Nucleus accumbens (tissue), 56 donors: ENCODE measurements around the gene CYP24A1.
"Not testable (repeated sequence)": the region's sequence is repeated elsewhere in the genome, so short reads cannot be mapped to it uniquely, and the experiment has no call there.

Experiments
- DNase-seq, 56 donors: peaks; one replicate each; lab custom pipeline; 2025; lab: John Stamatoyannopoulos, UW

Gene CYP24A1

GRCh38 chr20:54138427-54138826 lies 35.4 kb downstream of the CYP24A1 start:
- no peak for DNase-seq

GRCh38 chr20:54137115-54137514 lies 36.7 kb downstream of the CYP24A1 start:
- no peak for DNase-seq

DNA sequence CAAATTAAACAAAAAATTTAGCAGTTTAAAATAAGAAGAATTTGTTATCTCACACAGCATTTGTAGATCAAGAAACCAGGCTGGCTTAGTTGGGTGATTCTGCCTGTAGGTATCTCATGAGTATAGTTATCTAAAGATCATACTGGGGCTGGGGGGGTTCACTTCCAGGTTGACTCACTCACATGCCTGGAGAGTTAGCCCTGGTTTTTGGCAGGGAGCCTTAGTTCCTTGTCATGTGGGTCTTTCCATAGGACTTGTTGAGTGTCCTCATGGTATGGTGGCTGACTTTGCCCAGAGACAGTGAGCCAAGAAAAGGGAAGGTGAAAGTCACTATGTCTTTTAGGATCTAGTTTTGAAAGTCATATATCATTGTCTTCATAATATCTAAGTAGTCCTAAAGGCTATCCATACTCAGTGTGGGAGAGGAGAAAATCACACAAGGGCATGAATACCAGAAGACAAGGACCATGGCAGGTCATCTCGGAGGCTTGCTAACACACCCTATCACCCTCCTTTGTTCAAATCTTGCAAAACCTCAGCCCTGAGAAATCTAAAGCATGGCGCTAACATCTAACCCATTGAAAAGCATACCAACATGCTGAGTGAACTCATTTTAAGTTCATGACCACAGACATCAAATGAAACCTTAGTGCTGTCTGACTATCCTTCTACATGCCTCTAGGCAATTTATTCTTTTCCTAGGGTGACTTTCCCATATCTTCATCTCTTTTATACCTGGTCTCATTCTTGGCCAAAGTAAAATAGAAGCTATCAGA lies 39.2 kb downstream of the CYP24A1 start:
- no peak for DNase-seq

- peak in 6 of 56 donors; percentile 1 to 37 (median 4) for DNase-seq
These were observed 40.1 kb downstream of the CYP24A1 start for GRCh38 chr20:54133434-54134427.

GRCh38 chr20:54132612-54133433 lies 41.0 kb downstream of the CYP24A1 start:
- DNase-seq: no peak

GRCh38 chr20:54131675-54132611 lies 41.8 kb downstream of the CYP24A1 start:
- DNase-seq: no peak

DNA sequence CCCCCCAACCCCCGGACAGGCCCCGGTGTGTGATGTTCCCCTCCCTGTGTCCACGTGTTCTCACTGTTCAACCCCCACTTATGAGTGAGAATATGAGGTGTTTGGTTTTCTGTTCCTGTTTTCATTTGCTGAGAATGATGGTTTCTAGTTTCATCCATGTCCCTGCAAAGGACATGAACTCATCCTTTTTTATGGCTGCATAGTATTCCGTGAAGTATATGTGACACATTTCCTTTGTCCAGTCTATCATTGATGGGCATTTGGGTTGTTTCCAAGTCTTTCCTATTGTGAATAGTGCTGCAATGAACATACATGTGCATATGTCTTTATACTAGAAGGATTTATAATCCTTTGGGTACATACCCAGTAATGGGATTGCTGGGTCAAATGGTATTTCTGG lies 42.7 kb downstream of the CYP24A1 start:
- not testable (repeated sequence) for DNase-seq

GRCh38 chr20:54129350-54129749 lies 44.4 kb downstream of the CYP24A1 start:
- no peak for DNase-seq

DNA sequence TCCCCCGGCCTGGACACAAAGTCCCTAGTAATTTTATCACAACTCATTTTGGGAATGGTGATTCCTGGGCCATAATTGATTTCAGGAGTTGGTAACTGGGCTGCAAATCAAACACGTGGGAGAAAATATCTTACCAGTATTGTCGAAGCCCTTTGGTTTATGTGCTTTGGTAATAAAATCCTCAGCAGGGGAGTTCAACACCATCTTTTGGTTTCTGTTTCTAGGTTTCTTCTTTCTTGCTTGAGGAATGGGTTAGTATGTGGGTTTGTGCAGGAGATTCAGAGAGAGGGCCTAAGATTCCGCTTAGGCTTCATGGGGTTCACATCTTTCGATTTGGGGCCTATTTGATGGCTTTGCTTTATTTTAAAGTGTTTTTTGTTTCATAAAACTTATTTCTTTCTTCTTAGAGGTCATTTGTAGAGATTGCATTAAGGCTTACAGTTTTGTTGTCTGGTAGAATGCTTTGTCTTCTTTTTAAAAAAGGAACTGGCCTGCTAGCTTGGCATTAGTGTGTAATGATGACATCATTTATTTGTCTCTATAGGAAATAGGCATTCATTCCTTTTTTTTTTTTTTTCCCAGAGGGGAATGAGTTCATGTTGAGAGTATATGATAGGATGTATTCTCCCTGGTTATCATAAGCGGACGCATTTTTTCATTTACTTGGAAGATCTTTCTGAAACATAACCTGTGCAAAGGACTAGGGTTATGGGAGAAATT lies 45.8 kb downstream of the CYP24A1 start:
- no peak for DNase-seq

- no peak for DNase-seq
These were observed 46.8 kb downstream of the CYP24A1 start for GRCh38 chr20:54126806-54127655.

DNA sequence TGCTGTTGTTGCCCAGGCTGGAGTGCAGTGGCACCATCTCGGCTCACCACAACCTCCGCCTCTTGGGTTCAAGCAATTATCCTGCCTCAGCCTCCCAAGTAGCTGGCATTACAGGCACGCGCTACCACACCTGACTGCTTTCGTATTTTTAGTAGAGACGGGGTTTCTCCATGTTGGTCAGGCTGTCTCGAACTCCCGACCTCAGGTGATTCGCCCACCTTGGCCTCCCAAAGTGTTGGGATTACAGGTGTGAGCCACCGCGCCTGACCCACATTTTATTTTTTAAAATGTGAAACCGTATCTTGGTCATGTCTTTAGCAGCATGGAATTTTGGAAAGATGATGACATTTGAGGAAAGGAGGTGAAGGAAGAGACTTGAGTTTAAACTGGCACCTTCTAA lies 47.5 kb downstream of the CYP24A1 start:
- DNase-seq: not testable (repeated sequence)

DNA sequence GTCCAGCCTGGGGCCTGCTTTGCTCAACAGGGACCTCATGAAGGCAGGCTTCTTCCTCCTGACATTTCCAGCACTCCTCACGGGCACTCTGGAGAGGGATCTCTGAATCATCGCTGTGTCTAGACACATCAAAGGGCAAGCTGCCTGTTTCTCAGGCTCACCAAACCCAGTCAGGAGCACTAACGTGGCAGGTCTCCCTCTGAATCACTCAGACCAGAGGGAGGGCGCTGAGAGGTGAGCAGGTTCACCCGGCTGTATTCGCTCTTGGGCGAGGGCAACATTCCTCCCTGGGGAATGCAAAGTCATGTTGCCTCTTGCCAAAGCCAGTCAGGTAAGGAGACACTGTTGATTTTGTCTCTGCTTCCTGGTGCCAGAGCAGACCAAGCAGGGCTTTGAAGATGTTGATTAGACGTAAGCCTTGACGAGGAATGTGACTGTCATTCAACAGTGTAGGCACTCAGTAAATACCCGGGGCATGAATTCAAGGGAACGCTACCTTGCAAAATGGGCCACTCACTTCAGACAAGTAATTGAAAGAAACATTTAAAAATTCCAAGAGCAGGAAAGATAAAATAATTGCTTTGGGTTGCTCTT lies 50.1 kb downstream of the CYP24A1 start:
- DNase-seq: no peak

- DNase-seq: no peak
These were observed 50.9 kb downstream of the CYP24A1 start for GRCh38 chr20:54122681-54123586.

DNA sequence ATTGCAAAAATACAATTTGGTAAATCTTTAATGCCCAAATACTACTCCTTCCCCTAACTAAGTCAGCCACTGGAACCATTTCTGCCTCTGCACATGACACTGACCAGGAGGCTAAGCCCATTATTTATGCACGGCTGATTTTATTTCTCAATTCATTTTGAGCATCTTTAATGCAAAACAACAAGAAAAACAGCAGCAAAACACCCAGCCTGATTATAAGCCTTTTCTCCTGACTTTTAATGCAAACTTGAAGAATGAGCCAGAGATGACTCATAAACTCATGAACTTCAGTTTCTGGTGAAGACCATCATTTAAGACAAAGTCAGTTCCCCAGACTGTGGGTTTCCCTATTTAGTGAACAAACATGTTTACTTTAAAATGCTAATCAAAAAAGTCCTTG lies 51.6 kb downstream of the CYP24A1 start:
- DNase-seq: no peak

DNA sequence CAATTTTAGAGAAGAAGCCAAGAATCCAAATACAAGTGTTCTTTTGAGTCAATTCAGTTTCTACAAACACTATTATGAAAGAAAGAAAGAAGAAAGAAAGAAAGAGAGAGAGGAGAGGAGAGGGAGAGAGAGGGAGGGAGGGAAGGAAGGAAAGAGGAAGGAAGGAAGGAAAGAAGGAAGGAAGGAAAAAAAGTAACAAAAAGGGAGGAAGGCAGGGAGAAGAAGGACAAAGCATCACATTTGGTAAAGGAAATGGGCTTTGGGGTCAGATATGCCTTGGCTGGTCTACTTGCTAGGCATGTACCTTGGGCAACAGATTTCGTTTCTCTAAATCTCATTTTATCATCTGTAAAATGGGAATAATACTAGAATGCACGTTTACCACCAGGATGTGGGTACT lies 54.0 kb downstream of the CYP24A1 start:
- no peak for DNase-seq
